Measurements from ENCODE around the gene TRIM39.

TRIM39 gene

GRCh38 chr6:30350524-30350923 is 23.8 kb downstream of the TRIM39 start:
- Histone ChIP-seq H3K27ac (ENCODE audit: low read depth, low read length) (no peak overlapping the region), H3K18ac (ENCODE audit: low read length) (no peak overlapping the region), H4K8ac (ENCODE audit: low read depth, low read length) (no peak overlapping the region), H3K79me1 (ENCODE audit: low read length) (peaks cover 8% of the 10 kb centered on the region), H3K79me2 (ENCODE audit: control insufficient read depth, insufficient read depth, low read length) (no peaks in the 10 kb centered on the region), H2AK5ac (ENCODE audit: low read length) (no peak overlapping the region), H3K9ac (ENCODE audit: low read length) (no peak overlapping the region), H3K23ac (ENCODE audit: low read length) (no peak overlapping the region), H2BK15ac (replicated peaks; ENCODE audit: low read depth) (no peak overlapping the region), H3K4me2 (ENCODE audit: low read length) (no peak overlapping the region), H3K4me3 (ENCODE audit: low read length) (no peak overlapping the region), H3K27me3 (ENCODE audit: insufficient read depth, low read length, poor library complexity) (no peaks in the 10 kb centered on the region), H4K5ac (ENCODE audit: low read length) (no peak overlapping the region), H3K56ac (ENCODE audit: low read length) (no peak overlapping the region), H3K36me3 (ENCODE audit: control insufficient read depth, insufficient read depth, low read length) (peaks cover 5% of the 10 kb centered on the region), H3K4me1 (ENCODE audit: control insufficient read depth, low read depth, low read length) (peaks cover 2% of the 10 kb centered on the region), H2BK5ac (ENCODE audit: low read length) (no peak overlapping the region), H3K4ac (ENCODE audit: low read depth, low read length) (no peak overlapping the region), H2BK120ac (ENCODE audit: low read depth, low read length) (no peak overlapping the region)
- DNase-seq, result no peak
- no CpG with 5 or more reads among the region's 1 CpG for WGBS (ENCODE audit: extremely low coverage, insufficient coverage, low lambda C conversion rate)

- no peak overlapping the region for H3K4me2 ChIP-seq (ENCODE audit: low read length)
- H3K4ac ChIP-seq (ENCODE audit: low read depth, low read length), result no peak overlapping the region
- H2AK5ac ChIP-seq (ENCODE audit: low read length), result no peak overlapping the region
- H4K8ac ChIP-seq (ENCODE audit: low read depth, low read length), result no peak overlapping the region
- no peak overlapping the region for H3K4me3 ChIP-seq (ENCODE audit: low read length)
- H3K27ac ChIP-seq (ENCODE audit: low read depth, low read length), result no peak overlapping the region
- no peak overlapping the region for H2BK5ac ChIP-seq (ENCODE audit: low read length)
- no peak overlapping the region for H3K18ac ChIP-seq (ENCODE audit: low read length)
- no peaks in the 10 kb centered on the region for H3K79me2 ChIP-seq (ENCODE audit: control insufficient read depth, insufficient read depth, low read length)
- no peaks in the 10 kb centered on the region for H3K4me1 ChIP-seq (ENCODE audit: control insufficient read depth, low read depth, low read length)
- H3K23ac ChIP-seq (ENCODE audit: low read length), result no peak overlapping the region
- no peak overlapping the region for H2BK15ac ChIP-seq (replicated peaks; ENCODE audit: low read depth)
- no peak for DNase-seq
- H2BK120ac ChIP-seq (ENCODE audit: low read depth, low read length), result no peak overlapping the region
- no peaks in the 10 kb centered on the region for H3K36me3 ChIP-seq (ENCODE audit: control insufficient read depth, insufficient read depth, low read length)
- H4K5ac ChIP-seq (ENCODE audit: low read length), result no peak overlapping the region
- H3K56ac ChIP-seq (ENCODE audit: low read length), result no peak overlapping the region
- no CpG with 5 or more reads among the region's 2 CpGs for WGBS (ENCODE audit: extremely low coverage, insufficient coverage, low lambda C conversion rate)
- H3K79me1 ChIP-seq (ENCODE audit: low read length), result no peaks in the 10 kb centered on the region
- H3K27me3 ChIP-seq (ENCODE audit: insufficient read depth, low read length, poor library complexity), result no peaks in the 10 kb centered on the region
- no peak overlapping the region for H3K9ac ChIP-seq (ENCODE audit: low read length)
Measured at GRCh38 chr6:30352550-30352949, 25.8 kb downstream of the TRIM39 start.

- Histone ChIP-seq H2BK5ac (ENCODE audit: low read length) (no peak overlapping the region), H3K9ac (ENCODE audit: low read length) (no peak overlapping the region), H3K56ac (ENCODE audit: low read length) (no peak overlapping the region), H2BK15ac (replicated peaks; ENCODE audit: low read depth) (no peak overlapping the region), H3K79me1 (ENCODE audit: low read length) (no peaks in the 10 kb centered on the region), H3K4ac (ENCODE audit: low read depth, low read length) (no peak overlapping the region), H4K8ac (ENCODE audit: low read depth, low read length) (no peak overlapping the region), H4K5ac (ENCODE audit: low read length) (no peak overlapping the region), H3K36me3 (ENCODE audit: control insufficient read depth, insufficient read depth, low read length) (no peaks in the 10 kb centered on the region), H3K79me2 (ENCODE audit: control insufficient read depth, insufficient read depth, low read length) (no peaks in the 10 kb centered on the region), H3K27me3 (ENCODE audit: insufficient read depth, low read length, poor library complexity) (no peaks in the 10 kb centered on the region), H3K4me1 (ENCODE audit: control insufficient read depth, low read depth, low read length) (no peaks in the 10 kb centered on the region), H2AK5ac (ENCODE audit: low read length) (no peak overlapping the region), H3K27ac (ENCODE audit: low read depth, low read length) (no peak overlapping the region), H3K4me2 (ENCODE audit: low read length) (no peak overlapping the region), H3K4me3 (ENCODE audit: low read length) (no peak overlapping the region), H2BK120ac (ENCODE audit: low read depth, low read length) (no peak overlapping the region), H3K23ac (ENCODE audit: low read length) (no peak overlapping the region), H3K18ac (ENCODE audit: low read length) (no peak overlapping the region)
- WGBS (ENCODE audit: extremely low coverage, insufficient coverage, low lambda C conversion rate), result no CpG with 5 or more reads among the region's 4 CpGs
- DNase-seq, result no peak
Measured at GRCh38 chr6:30355281-30355680, 28.6 kb downstream of the TRIM39 start.

GRCh38 chr6:30356536-30356935 is 29.8 kb downstream of the TRIM39 start:
- H4K5ac ChIP-seq (ENCODE audit: low read length), result no peak overlapping the region
- H3K4me3 ChIP-seq (ENCODE audit: low read length), result no peak overlapping the region
- H3K79me1 ChIP-seq (ENCODE audit: low read length), result no peaks in the 10 kb centered on the region
- no peak overlapping the region for H2BK5ac ChIP-seq (ENCODE audit: low read length)
- DNase-seq, result no peak
- no peak overlapping the region for H3K23ac ChIP-seq (ENCODE audit: low read length)
- no peak overlapping the region for H3K9ac ChIP-seq (ENCODE audit: low read length)
- H3K56ac ChIP-seq (ENCODE audit: low read length), result no peak overlapping the region
- H4K8ac ChIP-seq (ENCODE audit: low read depth, low read length), result no peak overlapping the region
- no peaks in the 10 kb centered on the region for H3K79me2 ChIP-seq (ENCODE audit: control insufficient read depth, insufficient read depth, low read length)
- no peak overlapping the region for H3K4ac ChIP-seq (ENCODE audit: low read depth, low read length)
- H3K4me1 ChIP-seq (ENCODE audit: control insufficient read depth, low read depth, low read length), result no peaks in the 10 kb centered on the region
- H2BK15ac ChIP-seq (replicated peaks; ENCODE audit: low read depth), result no peak overlapping the region
- H2AK5ac ChIP-seq (ENCODE audit: low read length), result no peak overlapping the region
- no CpG with 5 or more reads among the region's 1 CpG for WGBS (ENCODE audit: extremely low coverage, insufficient coverage, low lambda C conversion rate)
- H3K27ac ChIP-seq (ENCODE audit: low read depth, low read length), result no peak overlapping the region
- no peaks in the 10 kb centered on the region for H3K27me3 ChIP-seq (ENCODE audit: insufficient read depth, low read length, poor library complexity)
- H3K36me3 ChIP-seq (ENCODE audit: control insufficient read depth, insufficient read depth, low read length), result no peaks in the 10 kb centered on the region
- H3K4me2 ChIP-seq (ENCODE audit: low read length), result no peak overlapping the region
- H2BK120ac ChIP-seq (ENCODE audit: low read depth, low read length), result no peak overlapping the region
- H3K18ac ChIP-seq (ENCODE audit: low read length), result no peak overlapping the region

- Histone ChIP-seq H3K27me3 (ENCODE audit: insufficient read depth, low read length, poor library complexity) (no peaks in the 10 kb centered on the region), H3K27ac (ENCODE audit: low read depth, low read length) (no peak overlapping the region), H2BK120ac (ENCODE audit: low read depth, low read length) (no peak overlapping the region), H3K36me3 (ENCODE audit: control insufficient read depth, insufficient read depth, low read length) (no peaks in the 10 kb centered on the region), H4K5ac (ENCODE audit: low read length) (no peak overlapping the region), H2BK5ac (ENCODE audit: low read length) (no peak overlapping the region), H4K8ac (ENCODE audit: low read depth, low read length) (no peak overlapping the region), H3K56ac (ENCODE audit: low read length) (peak overlapping the region; percentile 88), H3K18ac (ENCODE audit: low read length) (no peak overlapping the region), H3K79me1 (ENCODE audit: low read length) (no peaks in the 10 kb centered on the region), H3K4me3 (ENCODE audit: low read length) (peak overlapping the region; percentile 59), H2BK15ac (replicated peaks; ENCODE audit: low read depth) (no peak overlapping the region), H3K79me2 (ENCODE audit: control insufficient read depth, insufficient read depth, low read length) (no peaks in the 10 kb centered on the region), H3K4ac (ENCODE audit: low read depth, low read length) (no peak overlapping the region), H3K9ac (ENCODE audit: low read length) (peak overlapping the region; percentile 68), H3K23ac (ENCODE audit: low read length) (peak overlapping the region; percentile 37), H2AK5ac (ENCODE audit: low read length) (no peak overlapping the region), H3K4me1 (ENCODE audit: control insufficient read depth, low read depth, low read length) (no peaks in the 10 kb centered on the region), H3K4me2 (ENCODE audit: low read length) (peak overlapping the region; percentile 88)
- no CpG with 5 or more reads among the region's 40 CpGs for WGBS (ENCODE audit: extremely low coverage, insufficient coverage, low lambda C conversion rate)
- peak; percentile 94 for DNase-seq
Measured at GRCh38 chr6:30357678-30358540, 31.2 kb downstream of the TRIM39 start.

- Histone ChIP-seq H2BK15ac (replicated peaks; ENCODE audit: low read depth) (no peak overlapping the region), H3K56ac (ENCODE audit: low read length) (no peak overlapping the region), H4K5ac (ENCODE audit: low read length) (no peak overlapping the region), H3K79me1 (ENCODE audit: low read length) (no peaks in the 10 kb centered on the region), H3K27ac (ENCODE audit: low read depth, low read length) (no peak overlapping the region), H2AK5ac (ENCODE audit: low read length) (no peak overlapping the region), H3K36me3 (ENCODE audit: control insufficient read depth, insufficient read depth, low read length) (no peaks in the 10 kb centered on the region), H2BK5ac (ENCODE audit: low read length) (no peak overlapping the region), H3K4ac (ENCODE audit: low read depth, low read length) (no peak overlapping the region), H3K18ac (ENCODE audit: low read length) (no peak overlapping the region), H3K23ac (ENCODE audit: low read length) (no peak overlapping the region), H3K4me1 (ENCODE audit: control insufficient read depth, low read depth, low read length) (no peaks in the 10 kb centered on the region), H3K4me2 (ENCODE audit: low read length) (no peak overlapping the region), H3K9ac (ENCODE audit: low read length) (no peak overlapping the region), H3K79me2 (ENCODE audit: control insufficient read depth, insufficient read depth, low read length) (no peaks in the 10 kb centered on the region), H3K4me3 (ENCODE audit: low read length) (no peak overlapping the region), H2BK120ac (ENCODE audit: low read depth, low read length) (no peak overlapping the region), H4K8ac (ENCODE audit: low read depth, low read length) (no peak overlapping the region), H3K27me3 (ENCODE audit: insufficient read depth, low read length, poor library complexity) (no peaks in the 10 kb centered on the region)
- DNase-seq, result peak; percentile 57
- WGBS (ENCODE audit: extremely low coverage, insufficient coverage, low lambda C conversion rate), result no CpG with 5 or more reads among the region's 5 CpGs
Measured at GRCh38 chr6:30359276-30359675, 32.5 kb downstream of the TRIM39 start.

Measured in mesendoderm (in vitro differentiated cells).